Mucosa of gallbladder (tissue), 1 donor: ENCODE results near the gene ADRA2B. TPM values are rescaled to one million over a fixed set of nuclear protein-coding genes. Genes with fewer than 3 reads are reported as not detected.
"Not testable (repeated sequence)": the region's sequence is repeated elsewhere in the genome, so short reads cannot be mapped to it uniquely, and the experiment has no call there.

ENCODE experiments used
- DNase-seq: peaks from one replicate; pipeline ENCODE4 v3.0.0-alpha.2; 2020; ENCODE audit warnings: low spot score
- total RNA-seq: library from RNA; stranded (reverse); gene quantifications from one replicate; pipeline ENCODE4 v1.2.1, GENCODE V29; 2021
- donor health status: DM: no; HTN: no; CAD: no.

The ADRA2B gene
- total RNA-seq, 1 donor from 2014 or later, result 0.95 TPM

GRCh38 chr2:96071087-96071976 lies 45.0 kb downstream of the ADRA2B start:
- not testable (repeated sequence) for DNase-seq

DNA sequence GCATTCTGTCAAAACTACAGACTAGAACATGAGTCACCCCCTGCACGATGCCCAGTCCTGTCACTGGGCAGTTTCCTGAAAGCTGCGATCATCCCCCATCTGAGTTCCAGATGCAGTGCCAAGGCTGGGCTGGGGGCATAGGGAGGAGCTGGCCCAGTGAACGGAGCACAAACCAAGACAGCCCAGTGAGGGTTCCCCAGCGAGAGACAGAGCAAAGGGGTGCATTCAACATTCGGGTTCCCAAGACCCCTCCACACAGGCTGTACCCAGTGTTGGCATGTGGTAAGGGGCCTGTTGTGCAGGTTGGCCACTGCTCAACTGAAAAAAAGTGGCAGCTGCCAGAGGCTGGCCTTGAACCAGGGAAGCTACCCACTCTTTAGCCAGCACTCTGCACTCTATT lies 46.0 kb downstream of the ADRA2B start:
- not testable (repeated sequence) for DNase-seq

GRCh38 chr2:96069878-96070277 lies 46.5 kb downstream of the ADRA2B start:
- not testable (repeated sequence) for DNase-seq

- not testable (repeated sequence) for DNase-seq
Measured at GRCh38 chr2:96067902-96068581, 48.3 kb downstream of the ADRA2B start.

GRCh38 chr2:96067098-96067660 lies 49.2 kb downstream of the ADRA2B start:
- not testable (repeated sequence) for DNase-seq

GRCh38 chr2:96066511-96066910 lies 49.9 kb downstream of the ADRA2B start:
- not testable (repeated sequence) for DNase-seq

DNA sequence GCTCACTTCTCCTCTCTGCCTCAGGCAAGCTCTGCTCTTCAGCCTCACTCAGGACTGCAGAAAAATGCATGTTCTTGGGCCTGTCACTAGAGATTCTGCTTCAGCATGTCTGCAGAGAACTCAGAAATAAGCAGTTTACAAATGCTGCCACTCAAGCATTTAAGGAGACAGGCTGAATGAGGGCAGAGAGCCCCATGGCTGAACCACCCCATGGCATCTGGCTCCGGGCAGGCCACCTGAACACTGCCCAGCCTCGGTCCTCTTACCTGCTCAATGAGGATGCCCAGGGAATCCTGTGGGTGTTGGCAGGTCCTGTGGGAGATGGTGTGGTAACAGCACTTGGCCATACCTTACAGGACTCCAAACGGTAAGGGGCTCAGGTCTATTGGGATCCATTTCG lies 50.4 kb downstream of the ADRA2B start:
- not testable (repeated sequence) for DNase-seq

- DNase-seq, result no peak
Measured at GRCh38 chr2:96065381-96065930, 50.9 kb downstream of the ADRA2B start.

DNA sequence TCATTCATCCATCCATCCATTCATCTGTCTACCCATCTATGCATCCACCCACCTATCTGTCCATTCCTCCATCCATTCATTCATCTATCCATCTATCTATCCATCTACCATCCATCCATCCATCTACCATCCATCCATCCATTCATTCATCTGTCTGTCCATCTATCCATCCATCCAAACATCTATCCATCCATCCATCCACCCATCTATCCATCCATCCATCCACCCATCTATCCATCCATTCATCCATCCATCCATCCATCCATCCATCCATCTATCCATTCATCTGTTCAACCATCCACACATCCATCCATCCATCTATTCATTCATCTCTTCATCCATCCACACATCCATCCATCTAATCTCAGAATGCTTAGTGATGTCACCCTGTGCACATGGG lies 51.6 kb downstream of the ADRA2B start:
- DNase-seq, result not testable (repeated sequence)

DNA sequence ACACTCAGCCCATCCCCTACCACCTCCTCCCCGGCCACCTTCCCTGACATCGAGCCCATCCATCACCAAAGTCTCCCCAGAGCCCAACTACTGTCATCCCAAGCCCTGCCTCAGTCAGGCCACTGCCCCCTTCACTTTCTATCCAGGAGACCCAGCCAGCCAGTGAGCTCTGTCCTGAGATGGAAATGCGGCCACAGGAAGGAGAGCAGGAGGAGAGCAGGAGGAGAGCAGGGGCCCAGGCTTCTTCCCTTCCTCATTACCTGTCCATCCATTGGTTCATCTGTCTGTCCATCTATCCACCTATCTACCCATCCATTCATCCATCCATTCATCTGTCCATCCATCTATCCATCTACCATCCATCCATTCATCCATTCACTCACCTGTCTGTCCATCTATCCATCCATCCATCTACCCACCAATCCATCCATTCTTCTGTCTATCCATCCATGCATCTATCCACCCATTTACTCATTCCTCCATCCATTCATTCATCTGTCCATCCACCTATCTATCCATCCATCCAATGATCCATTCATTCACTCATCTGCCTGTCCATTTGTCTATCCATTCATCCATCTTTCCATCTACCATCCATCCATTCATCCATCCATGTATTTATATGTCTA lies 52.2 kb downstream of the ADRA2B start:
- not testable (repeated sequence) for DNase-seq

DNA sequence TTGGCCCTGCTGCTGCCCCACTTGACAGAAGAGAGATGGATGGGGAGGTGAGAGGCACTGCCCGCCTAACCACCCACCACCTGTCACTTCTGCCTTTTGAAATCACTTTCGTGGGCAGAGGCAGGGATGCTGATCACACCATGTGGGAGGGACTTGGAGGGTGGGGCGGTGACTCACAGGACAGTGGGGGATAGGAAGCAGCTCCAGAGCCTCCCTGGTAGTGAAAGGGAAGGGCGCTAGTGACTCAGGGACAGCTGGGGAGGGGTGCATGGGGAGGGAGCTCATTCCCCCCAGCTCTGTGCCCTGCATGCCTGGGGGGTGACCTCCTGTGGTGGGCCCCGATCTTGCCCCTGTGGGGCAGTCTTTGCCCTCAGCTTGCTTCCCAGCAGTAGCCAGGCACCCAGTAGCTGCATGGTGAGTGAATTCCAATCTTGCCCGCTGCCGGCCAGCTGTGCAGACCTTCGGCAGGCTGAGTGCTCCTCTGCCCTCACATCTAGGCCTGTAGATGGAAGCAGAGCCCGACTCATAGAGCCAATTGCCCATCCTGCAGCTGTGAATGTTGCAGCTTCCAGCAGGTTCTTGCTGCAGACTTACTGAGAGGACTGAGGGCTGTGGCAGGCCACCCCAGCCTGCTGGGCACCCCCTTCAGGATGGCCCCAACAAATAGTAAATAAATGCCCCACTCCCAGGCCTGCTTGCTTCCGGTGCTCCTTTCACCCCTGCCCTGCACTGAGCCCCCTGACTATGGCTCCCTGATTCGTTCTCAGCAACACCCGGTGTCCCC lies 53.1 kb downstream of the ADRA2B start:
- DNase-seq, result peak; percentile 57

Other genes starting within 250 kb of the ADRA2B start
- 18.5 TPM for gene ANKRD36C, start 124.7 kb downstream of the ADRA2B start, total RNA-seq
- gene GPAT2, start 81.7 kb downstream of the ADRA2B start, total RNA-seq, result 3.0 TPM
- not detected for gene ASTL, start 21.9 kb upstream of the ADRA2B start, total RNA-seq
- gene DUSP2, start 28.9 kb upstream of the ADRA2B start, total RNA-seq, result 11.3 TPM
- gene STARD7, start 92.3 kb upstream of the ADRA2B start, total RNA-seq, result 117 TPM
- 80.3 TPM for gene TMEM127, start 149.4 kb upstream of the ADRA2B start, total RNA-seq
- gene CIAO1, start 149.7 kb upstream of the ADRA2B start, total RNA-seq, result 69.3 TPM
- 113 TPM for gene SNRNP200, start 189.0 kb upstream of the ADRA2B start, total RNA-seq
- gene ITPRIPL1, start 208.7 kb upstream of the ADRA2B start, total RNA-seq, result 1.5 TPM
- gene NCAPH, start 219.2 kb upstream of the ADRA2B start, total RNA-seq, result 1.2 TPM